Neural cell (in vitro differentiated cells): Measurements from ENCODE around the gene TMEM247. TPM values are rescaled to one million over a fixed set of nuclear protein-coding genes. Genes with fewer than 3 reads are reported as not detected.

ENCODE experiments used
- H2AFZ ChIP-seq: fragments of 200-600, 300-800 bp; sonication (generic), shearing (Covaris generic); 2 replicates; pipeline ENCODE4 v1.6.0; 2014; ENCODE audit warnings: low read depth, mild to moderate bottlenecking, antibody characterized with exemption, low read length, moderate library complexity
- H3F3A ChIP-seq: fragments of 200-600 bp; shearing (Covaris generic); 2 replicates; pipeline ENCODE4 v1.6.1; 2016; ENCODE audit warnings: mild to moderate bottlenecking, moderate library complexity, mixed read lengths, antibody characterized with exemption, low read length; ENCODE audit not compliant: insufficient read depth, poor library complexity, severe bottlenecking
- H3K27ac ChIP-seq: fragments of 200-600, 300-800 bp; sonication (generic), shearing (Covaris generic); 2 replicates; pipeline ENCODE4 v1.5.1; 2014; ENCODE audit warnings: mild to moderate bottlenecking, low read length, moderate library complexity
- H3K27me3 ChIP-seq: fragments of 300-800, 200-600 bp; sonication (generic), shearing (Covaris generic); 2 replicates; pipeline ENCODE4 v1.6.0; 2014; ENCODE audit warnings: mild to moderate bottlenecking, low read depth, low read length, moderate library complexity; ENCODE audit not compliant: insufficient read depth
- H3K36me3 ChIP-seq: fragments of 300-800, 200-600 bp; sonication (generic), shearing (Covaris generic); 2 replicates; pipeline ENCODE4 v1.5.1; 2014; ENCODE audit warnings: mild to moderate bottlenecking, antibody characterized with exemption, low read length, moderate library complexity; ENCODE audit not compliant: insufficient read depth
- H3K4me2 ChIP-seq: fragments of 300-800, 200-600 bp; sonication (generic), shearing (Covaris generic); 2 replicates; pipeline ENCODE4 v1.6.0; 2014; ENCODE audit warnings: mild to moderate bottlenecking, low read length
- H3K4me3 ChIP-seq: fragments of 300-800, 200-600 bp; sonication (generic), shearing (Covaris generic); 2 replicates; pipeline ENCODE4 v1.5.1; 2014; ENCODE audit warnings: mild to moderate bottlenecking, low read length, moderate library complexity
- H3K79me2 ChIP-seq: fragments of 200-600 bp; shearing (Covaris generic); replicated peaks from 2 replicates; pipeline ENCODE4 v1.6.0; 2014; ENCODE audit warnings: mild to moderate bottlenecking, low read length, moderate library complexity; ENCODE audit not compliant: insufficient read depth
- H3K9ac ChIP-seq: fragments of 300-800, 200-600 bp; sonication (generic), shearing (Covaris generic); 2 replicates; pipeline ENCODE4 v1.6.1; 2016; ENCODE audit warnings: mild to moderate bottlenecking, low read length, mixed read lengths
- H3K9me2 ChIP-seq: fragments of 200-600 bp; shearing (Covaris generic); 2 replicates; pipeline ENCODE4 v1.6.1; 2016; ENCODE audit warnings: mild to moderate bottlenecking, low read length, mixed read lengths; ENCODE audit not compliant: insufficient read depth
- H3K9me3 ChIP-seq: fragments of 200-600, 300-800 bp; sonication (generic), shearing (Covaris generic); 2 replicates; pipeline ENCODE4 v1.6.1; 2016; ENCODE audit warnings: mild to moderate bottlenecking, mixed run types, low read length, moderate library complexity, mixed read lengths
- H4K20me1 ChIP-seq: fragments of 200-600 bp; shearing (Covaris generic); 2 replicates; pipeline ENCODE4 v1.6.1; 2016; ENCODE audit warnings: mild to moderate bottlenecking, mixed run types; ENCODE audit not compliant: insufficient read depth
- CTCF ChIP-seq: fragments of 450-650 bp; IDR thresholded peaks from 2 replicates; pipeline ENCODE4 v1.5.1; 2014; ENCODE audit warnings: antibody characterized with exemption, mild to moderate bottlenecking, moderate library complexity; ENCODE audit not compliant: poor library complexity, severe bottlenecking
- EP300 ChIP-seq: fragments of 450-650 bp; conservative IDR thresholded peaks from 2 replicates; pipeline ENCODE4 v1.6.1; 2014; ENCODE audit warnings: antibody characterized with exemption, mild to moderate bottlenecking, moderate library complexity; ENCODE audit not compliant: poor library complexity, severe bottlenecking
- EZH2 ChIP-seq: fragments of 200-600, 300-800 bp; shearing (Covaris generic), sonication (generic); IDR thresholded peaks from 2 replicates; pipeline ENCODE4 v1.6.1; 2014; ENCODE audit warnings: antibody characterized with exemption, low read length, borderline replicate concordance, mild to moderate bottlenecking; ENCODE audit not compliant: insufficient read depth, poor library complexity, severe bottlenecking
- MXI1 ChIP-seq: fragments of 450-650 bp; conservative IDR thresholded peaks from 2 replicates; pipeline ENCODE4 v1.6.1; 2014; ENCODE audit warnings: antibody characterized with exemption, mild to moderate bottlenecking; ENCODE audit not compliant: poor library complexity, severe bottlenecking
- POLR2AphosphoS5 ChIP-seq: IDR thresholded peaks from 2 replicates; pipeline ENCODE4 v1.6.1; 2012
- RAD21 ChIP-seq: fragments of 450-650 bp; conservative IDR thresholded peaks from 2 replicates; pipeline ENCODE4 v1.6.1; 2014; ENCODE audit warnings: antibody characterized with exemption, mild to moderate bottlenecking, moderate library complexity
- REST ChIP-seq: IDR thresholded peaks from 2 replicates; pipeline ENCODE4 v1.6.1; 2012; ENCODE audit warnings: borderline replicate concordance
- SMC3 ChIP-seq: fragments of 450-650 bp; conservative IDR thresholded peaks from 2 replicates; pipeline ENCODE4 v1.6.1; 2014; ENCODE audit warnings: antibody characterized with exemption, mild to moderate bottlenecking, moderate library complexity; ENCODE audit not compliant: poor library complexity
- TAF1 ChIP-seq: IDR thresholded peaks from 2 replicates; pipeline ENCODE4 v1.6.1; 2012; ENCODE audit warnings: low read depth
- polyA plus RNA-seq: library from polyadenylated mRNA; depleted of rRNA; stranded (reverse); fragments of >200 nt; gene quantifications from 2 replicates; pipeline ENCODE4 v1.2.3, GENCODE V29; 2014

TMEM247 gene
- polyA plus RNA-seq, 1 donor from 2014 or later = not detected

- TF ChIP-seq TAF1 = no peak
- no peak for TF ChIP-seq CTCF
- TF ChIP-seq SMC3 = no peak
- no peak for TF ChIP-seq MXI1
- no peak for TF ChIP-seq REST
- no peak for TF ChIP-seq POLR2AphosphoS5
- TF ChIP-seq EP300 = no peak
- TF ChIP-seq EZH2 = no peak
- TF ChIP-seq RAD21 = no peak
- H3K27ac ChIP-seq = no peak overlapping the region
Measured at GRCh38 chr2:46469700-46470099, 9.7 kb upstream of the TMEM247 start.

GRCh38 chr2:46470114-46470628 lies 9.2 kb upstream of the TMEM247 start:
- no peaks in the 10 kb centered on the region for H3K9me2 ChIP-seq
- H3K36me3 ChIP-seq = no peaks in the 10 kb centered on the region
- TF ChIP-seq RAD21 = no peak
- TF ChIP-seq CTCF = no peak
- no peak for TF ChIP-seq EZH2
- H3K9me3 ChIP-seq = no peaks in the 10 kb centered on the region
- no peaks in the 10 kb centered on the region for H3F3A ChIP-seq
- H3K27me3 ChIP-seq = no peaks in the 10 kb centered on the region
- H3K9ac ChIP-seq = no peak overlapping the region
- H3K79me2 ChIP-seq = no peaks in the 10 kb centered on the region
- no peaks in the 10 kb centered on the region for H4K20me1 ChIP-seq
- no peak overlapping the region for H3K4me2 ChIP-seq
- no peak overlapping the region for H3K4me3 ChIP-seq
- no peak overlapping the region for H3K27ac ChIP-seq
- no peak overlapping the region for H2AFZ ChIP-seq

More at GRCh38 chr2:46469700-46470099, 9.7 kb upstream of the TMEM247 start:
- no peaks in the 10 kb centered on the region for H3K27me3 ChIP-seq
- no peak overlapping the region for H3K9ac ChIP-seq
- H2AFZ ChIP-seq = no peak overlapping the region
- no peaks in the 10 kb centered on the region for H4K20me1 ChIP-seq
- no peaks in the 10 kb centered on the region for H3K36me3 ChIP-seq
- H3K4me2 ChIP-seq = no peak overlapping the region
- H3K79me2 ChIP-seq = no peaks in the 10 kb centered on the region
- no peak overlapping the region for H3K4me3 ChIP-seq
- H3K9me3 ChIP-seq = no peaks in the 10 kb centered on the region
- H3K9me2 ChIP-seq = no peaks in the 10 kb centered on the region
- H3F3A ChIP-seq = no peaks in the 10 kb centered on the region
